ENCODE data around the gene GBGT1.

GRCh38 chr9:133191989-133192388 is 28.3 kb upstream of the GBGT1 start:
- TF ChIP-seq TEAD4 (IDR thresholded peaks at IDR 0.05; ENCODE audit: borderline replicate concordance, insufficient read depth) (no peak), EP300 (IDR thresholded peaks at IDR 0.05; ENCODE audit: borderline replicate concordance in 1 of 2, low read depth in 1 of 2, low read length in 1 of 2) (no peak), TAF1 (IDR thresholded peaks at IDR 0.05; ENCODE audit: borderline replicate concordance, low read depth, low read length) (no peak), FOSL2 (IDR thresholded peaks at IDR 0.05; ENCODE audit: borderline replicate concordance, low read depth) (no peak), CTCF (IDR thresholded peaks at IDR 0.05) (no peak), ZBTB33 (IDR thresholded peaks at IDR 0.05; ENCODE audit: borderline replicate concordance, low read depth) (no peak), USF1 (IDR thresholded peaks at IDR 0.05; ENCODE audit: borderline replicate concordance, low read depth) (no peak), MAX (IDR thresholded peaks at IDR 0.05; ENCODE audit: low read depth) (no peak)
